ENCODE results near the gene KLHL29.

KLHL29 gene

GRCh38 chr2:23453836-23454460, 69.0 kb downstream of the KLHL29 start:
- no peak overlapping the region for H2BK5ac ChIP-seq (ENCODE audit: low read length)
- no peak overlapping the region for H3K14ac ChIP-seq (ENCODE audit: low read length)
- no peaks in the 10 kb centered on the region for H3K79me1 ChIP-seq (ENCODE audit: low read depth, low read length)
- no peak overlapping the region for H2BK15ac ChIP-seq (ENCODE audit: low read length)
- H3K4me2 ChIP-seq (ENCODE audit: insufficient read depth, low read length, poor library complexity, severe bottlenecking) = no peak overlapping the region
- no peaks in the 10 kb centered on the region for H3K9me3 ChIP-seq (replicated peaks in 1 of 2; ENCODE audit: control insufficient read depth in 2 of 2, insufficient read depth in 1 of 2, low read depth in 1 of 2, low read length in 2 of 2)
- H3K27ac ChIP-seq (replicated peaks; ENCODE audit: low read length) = peak overlapping the region; percentile 56
- H2BK12ac ChIP-seq (ENCODE audit: low read length) = no peak overlapping the region
- no peak overlapping the region for H2AFZ ChIP-seq (ENCODE audit: low read length)
- no CpG with 5 or more reads among the region's 10 CpGs for WGBS, 2 donors (ENCODE audit: extremely low coverage in 2 of 2, insufficient read length in 2 of 2, insufficient replicate concordance in 1 of 2)
- H3K36me3 ChIP-seq (replicated peaks in 1 of 2; ENCODE audit: control insufficient read depth in 2 of 2, insufficient read depth in 2 of 2, low read length in 2 of 2) = no peaks in the 10 kb centered on the region
- no peak overlapping the region for H2AK5ac ChIP-seq (ENCODE audit: low read depth, low read length)
- H4K91ac ChIP-seq (ENCODE audit: low read depth, low read length, poor library complexity) = no peak overlapping the region
- H3K9ac ChIP-seq (ENCODE audit: low read depth, low read length, poor library complexity) = no peak overlapping the region
- no peak overlapping the region for H4K8ac ChIP-seq (ENCODE audit: low read depth, low read length)
- H3K18ac ChIP-seq (ENCODE audit: low read length) = no peak overlapping the region
- H3K4ac ChIP-seq (ENCODE audit: low read length) = no peak overlapping the region
- no peak overlapping the region for H3K23ac ChIP-seq (ENCODE audit: low read depth, low read length, poor library complexity)
- no peak overlapping the region for H3K4me3 ChIP-seq (ENCODE audit: low read length in 2 of 2)
- H2BK120ac ChIP-seq (ENCODE audit: low read depth, low read length) = no peak overlapping the region
- no peaks in the 10 kb centered on the region for H3K27me3 ChIP-seq (ENCODE audit: control insufficient read depth in 3 of 3, insufficient read depth in 3 of 3, low read depth in 1 of 3, low read length in 3 of 3)
- H3K4me1 ChIP-seq (ENCODE audit: control insufficient read depth in 2 of 2, insufficient read depth in 1 of 2, low read depth in 1 of 2, low read length in 2 of 2) = peaks cover 21 to 33% of the 10 kb centered on the region in 2 donors
- DNase-seq (ENCODE audit: low spot score) = peak; percentile 59

GRCh38 chr2:23454501-23455120, 69.6 kb downstream of the KLHL29 start:
- no peak overlapping the region for H4K8ac ChIP-seq (ENCODE audit: low read depth, low read length)
- H4K91ac ChIP-seq (ENCODE audit: low read depth, low read length, poor library complexity) = no peak overlapping the region
- no peak overlapping the region for H2BK5ac ChIP-seq (ENCODE audit: low read length)
- no peak overlapping the region for H3K4me3 ChIP-seq (ENCODE audit: low read length in 2 of 2)
- H2AFZ ChIP-seq (ENCODE audit: low read length) = no peak overlapping the region
- no peak overlapping the region for H3K18ac ChIP-seq (ENCODE audit: low read length)
- H3K4ac ChIP-seq (ENCODE audit: low read length) = no peak overlapping the region
- no peak overlapping the region for H2AK5ac ChIP-seq (ENCODE audit: low read depth, low read length)
- no CpG with 5 or more reads among the region's 11 CpGs for WGBS, 2 donors (ENCODE audit: extremely low coverage in 2 of 2, insufficient read length in 2 of 2, insufficient replicate concordance in 1 of 2)
- no peaks in the 10 kb centered on the region for H3K79me1 ChIP-seq (ENCODE audit: low read depth, low read length)
- H3K36me3 ChIP-seq (replicated peaks in 1 of 2; ENCODE audit: control insufficient read depth in 2 of 2, insufficient read depth in 2 of 2, low read length in 2 of 2) = no peaks in the 10 kb centered on the region
- H3K9ac ChIP-seq (ENCODE audit: low read depth, low read length, poor library complexity) = no peak overlapping the region
- H2BK120ac ChIP-seq (ENCODE audit: low read depth, low read length) = no peak overlapping the region
- H3K4me1 ChIP-seq (ENCODE audit: control insufficient read depth in 2 of 2, insufficient read depth in 1 of 2, low read depth in 1 of 2, low read length in 2 of 2) = peaks cover 21 to 33% of the 10 kb centered on the region in 2 donors
- DNase-seq (ENCODE audit: low spot score) = no peak
- H2BK15ac ChIP-seq (ENCODE audit: low read length) = no peak overlapping the region
- no peak overlapping the region for H3K14ac ChIP-seq (ENCODE audit: low read length)
- no peaks in the 10 kb centered on the region for H3K9me3 ChIP-seq (replicated peaks in 1 of 2; ENCODE audit: control insufficient read depth in 2 of 2, insufficient read depth in 1 of 2, low read depth in 1 of 2, low read length in 2 of 2)
- H3K27me3 ChIP-seq (ENCODE audit: control insufficient read depth in 3 of 3, insufficient read depth in 3 of 3, low read depth in 1 of 3, low read length in 3 of 3) = no peaks in the 10 kb centered on the region
- no peak overlapping the region for H3K27ac ChIP-seq (replicated peaks; ENCODE audit: low read length)
- no peak overlapping the region for H3K4me2 ChIP-seq (ENCODE audit: insufficient read depth, low read length, poor library complexity, severe bottlenecking)
- no peak overlapping the region for H2BK12ac ChIP-seq (ENCODE audit: low read length)
- H3K23ac ChIP-seq (ENCODE audit: low read depth, low read length, poor library complexity) = no peak overlapping the region

- H3K27ac ChIP-seq (replicated peaks; ENCODE audit: low read length) = no peak overlapping the region
- peak overlapping the region; percentile 44 for H2BK5ac ChIP-seq (ENCODE audit: low read length)
- peaks cover 18 to 33% of the 10 kb centered on the region in 2 donors for H3K4me1 ChIP-seq (ENCODE audit: control insufficient read depth in 2 of 2, insufficient read depth in 1 of 2, low read depth in 1 of 2, low read length in 2 of 2)
- H3K36me3 ChIP-seq (replicated peaks in 1 of 2; ENCODE audit: control insufficient read depth in 2 of 2, insufficient read depth in 2 of 2, low read length in 2 of 2) = no peaks in the 10 kb centered on the region
- peak overlapping the region; percentile 9 for H3K9ac ChIP-seq (ENCODE audit: low read depth, low read length, poor library complexity)
- no peak for DNase-seq (ENCODE audit: low spot score)
- no peak overlapping the region for H3K4ac ChIP-seq (ENCODE audit: low read length)
- WGBS, 2 donors (ENCODE audit: extremely low coverage in 2 of 2, insufficient read length in 2 of 2, insufficient replicate concordance in 1 of 2) = no CpG with 5 or more reads among the region's 17 CpGs
- no peaks in the 10 kb centered on the region for H3K9me3 ChIP-seq (replicated peaks in 1 of 2; ENCODE audit: control insufficient read depth in 2 of 2, insufficient read depth in 1 of 2, low read depth in 1 of 2, low read length in 2 of 2)
- H4K8ac ChIP-seq (ENCODE audit: low read depth, low read length) = no peak overlapping the region
- peak overlapping the region; percentile 49 for H3K14ac ChIP-seq (ENCODE audit: low read length)
- no peak overlapping the region for H2AFZ ChIP-seq (ENCODE audit: low read length)
- peak overlapping the region; percentile 32 for H2BK15ac ChIP-seq (ENCODE audit: low read length)
- no peaks in the 10 kb centered on the region for H3K79me1 ChIP-seq (ENCODE audit: low read depth, low read length)
- H3K23ac ChIP-seq (ENCODE audit: low read depth, low read length, poor library complexity) = no peak overlapping the region
- H2AK5ac ChIP-seq (ENCODE audit: low read depth, low read length) = peak overlapping the region; percentile 47
- H3K4me2 ChIP-seq (ENCODE audit: insufficient read depth, low read length, poor library complexity, severe bottlenecking) = no peak overlapping the region
- H3K18ac ChIP-seq (ENCODE audit: low read length) = peak overlapping the region; percentile 86
- H4K91ac ChIP-seq (ENCODE audit: low read depth, low read length, poor library complexity) = no peak overlapping the region
- H2BK120ac ChIP-seq (ENCODE audit: low read depth, low read length) = no peak overlapping the region
- no peak overlapping the region for H3K4me3 ChIP-seq (ENCODE audit: low read length in 2 of 2)
- no peaks in the 10 kb centered on the region for H3K27me3 ChIP-seq (ENCODE audit: control insufficient read depth in 3 of 3, insufficient read depth in 3 of 3, low read depth in 1 of 3, low read length in 3 of 3)
- H2BK12ac ChIP-seq (ENCODE audit: low read length) = peak overlapping the region; percentile 33
Observed at GRCh38 chr2:23456396-23456795, 71.4 kb downstream of the KLHL29 start.

- Histone ChIP-seq H3K36me3 (replicated peaks in 1 of 2; ENCODE audit: control insufficient read depth in 2 of 2, insufficient read depth in 2 of 2, low read length in 2 of 2) (no peaks in the 10 kb centered on the region), H3K4ac (ENCODE audit: low read length) (no peak overlapping the region), H2BK12ac (ENCODE audit: low read length) (peak overlapping the region; percentile 33), H3K79me1 (ENCODE audit: low read depth, low read length) (no peaks in the 10 kb centered on the region), H3K9ac (ENCODE audit: low read depth, low read length, poor library complexity) (peak overlapping the region; percentile 9), H4K91ac (ENCODE audit: low read depth, low read length, poor library complexity) (no peak overlapping the region), H3K18ac (ENCODE audit: low read length) (peak overlapping the region; percentile 86), H3K9me3 (replicated peaks in 1 of 2; ENCODE audit: control insufficient read depth in 2 of 2, insufficient read depth in 1 of 2, low read depth in 1 of 2, low read length in 2 of 2) (no peaks in the 10 kb centered on the region), H3K23ac (ENCODE audit: low read depth, low read length, poor library complexity) (peak overlapping the region; percentile 38), H3K4me2 (ENCODE audit: insufficient read depth, low read length, poor library complexity, severe bottlenecking) (no peak overlapping the region), H2BK120ac (ENCODE audit: low read depth, low read length) (no peak overlapping the region), H4K8ac (ENCODE audit: low read depth, low read length) (no peak overlapping the region), H3K27ac (replicated peaks; ENCODE audit: low read length) (no peak overlapping the region), H3K4me3 (ENCODE audit: low read length in 2 of 2) (no peak overlapping the region), H2AK5ac (ENCODE audit: low read depth, low read length) (peak overlapping the region; percentile 47), H2BK15ac (ENCODE audit: low read length) (peak overlapping the region; percentile 13), H3K27me3 (ENCODE audit: control insufficient read depth in 3 of 3, insufficient read depth in 3 of 3, low read depth in 1 of 3, low read length in 3 of 3) (no peaks in the 10 kb centered on the region), H2AFZ (ENCODE audit: low read length) (no peak overlapping the region), H3K4me1 (ENCODE audit: control insufficient read depth in 2 of 2, insufficient read depth in 1 of 2, low read depth in 1 of 2, low read length in 2 of 2) (peaks cover 18 to 33% of the 10 kb centered on the region in 2 donors), H3K14ac (ENCODE audit: low read length) (peak overlapping the region; percentile 49), H2BK5ac (ENCODE audit: low read length) (peak overlapping the region; percentile 44)
- WGBS, 2 donors (ENCODE audit: extremely low coverage in 2 of 2, insufficient read length in 2 of 2, insufficient replicate concordance in 1 of 2) = no CpG with 5 or more reads among the region's 20 CpGs
- DNase-seq (ENCODE audit: low spot score) = no peak
Observed at GRCh38 chr2:23456881-23457760, 72.1 kb downstream of the KLHL29 start.
